Activated naive CD8-positive, alpha-beta T cell treated with anti-CD3 and anti-CD28 coated beads, Interleukin-2, amount 50 U/mL, for 24 hours (primary cell): Measurements from ENCODE around the gene SLC22A3.
"Not testable (repeated sequence)": the region's sequence is repeated elsewhere in the genome, so short reads cannot be mapped to it uniquely, and the experiment has no call there.

Source experiments
- ATAC-seq: fragments of 150-1000 bp; cut with Tn5 transposase; one replicate; pipeline ENCODE4 v1.10.0; 2021
- DNase-seq: peaks from one replicate; pipeline ENCODE4 v3.0.0; 2021
- H3K27ac Mint-ChIP-seq: one replicate; pipeline ENCODE4 v1.8.0; 2021; ENCODE audit warnings: mild to moderate bottlenecking, mixed read lengths
- H3K27me3 Mint-ChIP-seq: one replicate; pipeline ENCODE4 v1.8.0; 2021; ENCODE audit warnings: mixed read lengths
- H3K36me3 Mint-ChIP-seq: one replicate; pipeline ENCODE4 v1.8.0; 2021; ENCODE audit warnings: low read depth, mixed read lengths
- H3K4me1 Mint-ChIP-seq: one replicate; pipeline ENCODE4 v1.8.0; 2021; ENCODE audit warnings: mixed read lengths
- H3K4me3 Mint-ChIP-seq: one replicate; pipeline ENCODE4 v1.8.0; 2021; ENCODE audit warnings: mild to moderate bottlenecking, moderate library complexity, mixed read lengths
- H3K9me3 Mint-ChIP-seq: one replicate; pipeline ENCODE4 v1.8.0; 2021; ENCODE audit warnings: mixed read lengths

SLC22A3 gene

GRCh38 chr6:160375561-160375949 lies 27.4 kb downstream of the SLC22A3 start:
- no peak overlapping the region for H3K4me3 Mint-ChIP-seq
- peaks cover 9% of the 10 kb centered on the region for H3K27me3 Mint-ChIP-seq
- H3K27ac Mint-ChIP-seq: no peak overlapping the region
- H3K4me1 Mint-ChIP-seq: no peaks in the 10 kb centered on the region
- H3K36me3 Mint-ChIP-seq: no peaks in the 10 kb centered on the region
- H3K9me3 Mint-ChIP-seq: peaks cover 8% of the 10 kb centered on the region
- DNase-seq: no peak
- no peak for ATAC-seq

- no peak overlapping the region for H3K27ac Mint-ChIP-seq
Observed at GRCh38 chr6:160376445-160376844, 28.3 kb downstream of the SLC22A3 start.

GRCh38 chr6:160378218-160378617 lies 30.0 kb downstream of the SLC22A3 start:
- Mint-ChIP-seq H3K27ac (no peak overlapping the region), H3K27me3 (peaks cover 5% of the 10 kb centered on the region), H3K4me3 (no peak overlapping the region), H3K9me3 (peaks cover 3% of the 10 kb centered on the region), H3K36me3 (no peaks in the 10 kb centered on the region), H3K4me1 (no peaks in the 10 kb centered on the region)
- DNase-seq: no peak
- ATAC-seq: no peak

More at GRCh38 chr6:160376445-160376844, 28.3 kb downstream of the SLC22A3 start:
- ATAC-seq (no peak), DNase-seq (no peak)
- Mint-ChIP-seq H3K4me1 (no peaks in the 10 kb centered on the region), H3K4me3 (no peak overlapping the region), H3K9me3 (peaks cover 8% of the 10 kb centered on the region), H3K36me3 (no peaks in the 10 kb centered on the region), H3K27me3 (peaks cover 9% of the 10 kb centered on the region)

- ATAC-seq: no peak
- H3K27ac Mint-ChIP-seq: no peak overlapping the region
Observed at GRCh38 chr6:160378882-160379281, 30.7 kb downstream of the SLC22A3 start.

GRCh38 chr6:160379466-160379865 lies 31.3 kb downstream of the SLC22A3 start:
- no peak for DNase-seq
- H3K9me3 Mint-ChIP-seq: peaks cover 4% of the 10 kb centered on the region
- no peak overlapping the region for H3K27ac Mint-ChIP-seq
- H3K27me3 Mint-ChIP-seq: peaks cover 3% of the 10 kb centered on the region
- H3K4me3 Mint-ChIP-seq: no peak overlapping the region
- no peak for ATAC-seq
- H3K4me1 Mint-ChIP-seq: no peaks in the 10 kb centered on the region
- H3K36me3 Mint-ChIP-seq: no peaks in the 10 kb centered on the region

More at GRCh38 chr6:160378882-160379281, 30.7 kb downstream of the SLC22A3 start:
- Mint-ChIP-seq H3K27me3 (peaks cover 3% of the 10 kb centered on the region), H3K4me3 (no peak overlapping the region), H3K4me1 (no peaks in the 10 kb centered on the region), H3K36me3 (no peaks in the 10 kb centered on the region), H3K9me3 (peaks cover 4% of the 10 kb centered on the region)
- DNase-seq: no peak

GRCh38 chr6:160382946-160383345 lies 34.8 kb downstream of the SLC22A3 start:
- no peaks in the 10 kb centered on the region for H3K4me1 Mint-ChIP-seq
- H3K36me3 Mint-ChIP-seq: no peaks in the 10 kb centered on the region
- no peak overlapping the region for H3K4me3 Mint-ChIP-seq
- DNase-seq: no peak
- no peak overlapping the region for H3K27ac Mint-ChIP-seq
- H3K9me3 Mint-ChIP-seq: peaks cover 4% of the 10 kb centered on the region
- peaks cover 6% of the 10 kb centered on the region for H3K27me3 Mint-ChIP-seq
- no peak for ATAC-seq

GRCh38 chr6:160386869-160387530 lies 38.8 kb downstream of the SLC22A3 start:
- H3K36me3 Mint-ChIP-seq: no peaks in the 10 kb centered on the region
- DNase-seq (no peak), ATAC-seq (no peak)
- no peaks in the 10 kb centered on the region for H3K4me1 Mint-ChIP-seq
- H3K4me3 Mint-ChIP-seq: no peak overlapping the region
- peaks cover 10% of the 10 kb centered on the region for H3K27me3 Mint-ChIP-seq
- H3K27ac Mint-ChIP-seq: no peak overlapping the region
- peaks cover 4% of the 10 kb centered on the region for H3K9me3 Mint-ChIP-seq

GRCh38 chr6:160387916-160388643 lies 39.9 kb downstream of the SLC22A3 start:
- no peaks in the 10 kb centered on the region for H3K36me3 Mint-ChIP-seq
- peaks cover 12% of the 10 kb centered on the region for H3K27me3 Mint-ChIP-seq
- no peak overlapping the region for H3K4me3 Mint-ChIP-seq
- no peak overlapping the region for H3K27ac Mint-ChIP-seq
- no peaks in the 10 kb centered on the region for H3K4me1 Mint-ChIP-seq
- ATAC-seq (no peak), DNase-seq (no peak)
- H3K9me3 Mint-ChIP-seq: peaks cover 3% of the 10 kb centered on the region

- H3K27me3 Mint-ChIP-seq: peaks cover 12% of the 10 kb centered on the region
- no peaks in the 10 kb centered on the region for H3K4me1 Mint-ChIP-seq
- DNase-seq (no peak), ATAC-seq (no peak)
- H3K9me3 Mint-ChIP-seq: peaks cover 4% of the 10 kb centered on the region
- no peaks in the 10 kb centered on the region for H3K36me3 Mint-ChIP-seq
- H3K27ac Mint-ChIP-seq: no peak overlapping the region
- H3K4me3 Mint-ChIP-seq: no peak overlapping the region
Observed at GRCh38 chr6:160388922-160389321, 40.7 kb downstream of the SLC22A3 start.

GRCh38 chr6:160391419-160392116 lies 43.4 kb downstream of the SLC22A3 start:
- Mint-ChIP-seq H3K27me3 (peaks cover 9% of the 10 kb centered on the region), H3K9me3 (peaks cover 4% of the 10 kb centered on the region), H3K36me3 (no peaks in the 10 kb centered on the region), H3K27ac (no peak overlapping the region), H3K4me3 (no peak overlapping the region), H3K4me1 (no peaks in the 10 kb centered on the region)
- DNase-seq: no peak
- no peak for ATAC-seq

- H3K4me3 Mint-ChIP-seq, H3K36me3 Mint-ChIP-seq, H3K4me1 Mint-ChIP-seq, H3K9me3 Mint-ChIP-seq, ATAC-seq, H3K27ac Mint-ChIP-seq, DNase-seq: not testable (repeated sequence)
- peaks cover 10% of the 10 kb centered on the region for H3K27me3 Mint-ChIP-seq
Observed at GRCh38 chr6:160393442-160393841, 45.3 kb downstream of the SLC22A3 start.

- DNase-seq (no peak), ATAC-seq (no peak)
- Mint-ChIP-seq H3K27ac (no peak overlapping the region), H3K9me3 (peaks cover 4% of the 10 kb centered on the region), H3K4me1 (peaks cover 4% of the 10 kb centered on the region), H3K36me3 (no peaks in the 10 kb centered on the region), H3K4me3 (no peak overlapping the region), H3K27me3 (peaks cover 14% of the 10 kb centered on the region)
Observed at GRCh38 chr6:160393891-160394653, 45.9 kb downstream of the SLC22A3 start.

GRCh38 chr6:160394654-160395035 lies 46.5 kb downstream of the SLC22A3 start:
- Mint-ChIP-seq H3K27ac (no peak overlapping the region), H3K9me3 (peaks cover 4% of the 10 kb centered on the region), H3K27me3 (peaks cover 17% of the 10 kb centered on the region), H3K36me3 (no peaks in the 10 kb centered on the region), H3K4me1 (peaks cover 8% of the 10 kb centered on the region), H3K4me3 (no peak overlapping the region)
- DNase-seq: no peak
- no peak for ATAC-seq

GRCh38 chr6:160395187-160395586 lies 47.0 kb downstream of the SLC22A3 start:
- Mint-ChIP-seq H3K4me3 (no peak overlapping the region), H3K4me1 (peaks cover 8% of the 10 kb centered on the region), H3K27me3 (peaks cover 18% of the 10 kb centered on the region), H3K9me3 (peaks cover 4% of the 10 kb centered on the region), H3K36me3 (no peaks in the 10 kb centered on the region), H3K27ac (no peak overlapping the region)
- ATAC-seq (no peak), DNase-seq (no peak)
